PC-3 (cell line): Measurements from ENCODE around the gene P3H2. TPM values are rescaled to one million over a fixed set of nuclear protein-coding genes. Genes with fewer than 3 reads are reported as not detected.

Source experiments
- ATAC-seq: fragments of 200-7000 bp; cut with Tn5 transposase; 2 replicates; pipeline ENCODE4 v1.9.1; 2020; ENCODE audit warnings: mild to moderate bottlenecking, moderate library complexity
- BruUV-seq: library from RNA; stranded (reverse); fragments of 400-500 nt; replicated peaks from 2 replicates; lab custom pipeline; 2021; lab: Mats Ljungman, UMichigan
- CTCF ChIA-PET: fragments of 300-600 bp; sonication (Branson Sonifier 250); formaldehyde crosslinking; loops from one replicate; lab custom pipeline; 2022; ENCODE audit warnings: antibody characterized with exemption; lab: Charles Lee
- POLR2A ChIA-PET: fragments of 300-600 bp; sonication (Branson Sonifier 250); formaldehyde crosslinking; loops from one replicate; lab custom pipeline; 2022; ENCODE audit warnings: antibody characterized with exemption; ENCODE audit not compliant: unreplicated experiment; lab: Charles Lee
- DNase-seq: peaks from one replicate; pipeline ENCODE4 v3.0.0-alpha.2; 2015
- H2AFZ ChIP-seq: fragments of 300-600 bp; sonication (generic); 2 replicates; pipeline ENCODE4 v1.6.0; 2016; ENCODE audit warnings: antibody characterized with exemption, low read length
- H3F3A ChIP-seq: fragments of 300-600 bp; sonication (generic); one replicate; pipeline ENCODE4 v1.6.0; 2017; ENCODE audit warnings: antibody characterized with exemption, low read length, control low read depth, mild to moderate bottlenecking; ENCODE audit not compliant: unreplicated experiment
- H3K27ac ChIP-seq: fragments of 300-600 bp; sonication (generic); 2 replicates; pipeline ENCODE4 v1.5.1; 2016; ENCODE audit warnings: mild to moderate bottlenecking, low read length
- H3K27me3 ChIP-seq: fragments of 300-600 bp; sonication (generic); 2 replicates; pipeline ENCODE4 v1.6.1; 2016; ENCODE audit warnings: low read length, mixed read lengths
- H3K36me3 ChIP-seq: fragments of 300-600 bp; sonication (generic); 2 replicates; pipeline ENCODE4 v1.6.1; 2016; ENCODE audit warnings: low read depth, mixed run types, low read length, mixed read lengths
- H3K4me1 ChIP-seq: fragments of 300-600 bp; sonication (generic); 2 replicates; pipeline ENCODE4 v1.5.1; 2016; ENCODE audit warnings: low read length; ENCODE audit not compliant: insufficient read depth
- H3K4me2 ChIP-seq: fragments of 300-600 bp; sonication (generic); 2 replicates; pipeline ENCODE4 v1.6.0; 2016; ENCODE audit warnings: low read length
- H3K4me3 ChIP-seq: fragments of 300-600 bp; sonication (generic); 2 replicates; pipeline ENCODE4 v1.5.1; 2016; ENCODE audit warnings: mild to moderate bottlenecking, low read length, mixed read lengths
- H3K79me2 ChIP-seq: fragments of 300-600 bp; sonication (generic); 2 replicates; pipeline ENCODE4 v1.6.1; 2017; ENCODE audit warnings: low read length, mixed read lengths
- H3K9ac ChIP-seq: fragments of 300-600 bp; sonication (generic); 2 replicates; pipeline ENCODE4 v1.6.0; 2016; ENCODE audit warnings: mild to moderate bottlenecking, low read length
- H3K9me2 ChIP-seq: fragments of 300-600 bp; sonication (generic); replicated peaks from 2 replicates; pipeline ENCODE4 v1.6.1; 2016; ENCODE audit warnings: mixed run types, low read length, mixed read lengths
- H3K9me3 ChIP-seq: fragments of 300-600 bp; sonication (generic); 2 replicates; pipeline ENCODE4 v1.6.1; 2016; ENCODE audit warnings: low read length, mixed read lengths
- H4K20me1 ChIP-seq: fragments of 300-600 bp; sonication (generic); 2 replicates; pipeline ENCODE4 v1.6.1; 2016; ENCODE audit warnings: low read length, mixed read lengths
- EZH2 ChIP-seq: fragments of 300-600 bp; sonication (generic); IDR thresholded peaks from one replicate; pipeline ENCODE4 v1.6.1; 2017; ENCODE audit warnings: antibody characterized with exemption, mild to moderate bottlenecking, low read length; ENCODE audit not compliant: unreplicated experiment
- EZH2phosphoT487 ChIP-seq: fragments of 300-600 bp; sonication (generic); IDR thresholded peaks from 2 replicates; pipeline ENCODE4 v1.6.1; 2018; ENCODE audit warnings: mild to moderate bottlenecking, antibody characterized with exemption, low read length, borderline replicate concordance
- intact Hi-C: fragments of 100-400 bp; cut with micrococcal nuclease; formaldehyde crosslinking; loops from 2 replicates; pipeline ENCODE4 v1.9.0; 2023
- total RNA-seq: library from RNA; depleted of rRNA; stranded (reverse); fragments of >200 nt; gene quantifications from 2 replicates; pipeline ENCODE4 v1.2.3, GENCODE V29; 2014
- TF ChIP-seq, protein P1 (sequence below): fragments of 300-600 bp; sonication (generic); conservative IDR thresholded peaks from 2 replicates; pipeline ENCODE4 v1.5.1; 2017; ENCODE audit warnings: antibody characterized with exemption, low read depth, mild to moderate bottlenecking, low read length

P3H2 gene
- total RNA-seq, 1 experiment from 2014 or later = 4.5 TPM

DNA sequence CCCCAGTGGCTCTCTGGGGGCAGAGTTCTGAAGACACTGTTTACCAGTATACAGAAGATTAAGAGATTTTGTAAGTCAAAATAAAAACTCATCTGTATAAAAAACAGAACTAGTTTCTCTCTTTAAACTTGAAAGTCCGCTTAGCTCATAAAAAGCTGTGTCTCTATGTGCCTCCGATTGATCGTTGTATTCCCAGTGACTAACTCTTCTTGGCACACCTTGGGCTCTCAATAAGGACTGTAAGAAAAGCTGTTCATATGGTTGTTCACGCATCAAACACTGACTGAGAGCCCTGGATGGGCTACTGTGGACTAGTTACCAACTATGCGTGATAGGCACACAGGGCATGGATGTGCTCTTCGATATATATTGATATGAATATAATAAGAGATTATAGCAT, 107.9 kb downstream of the P3H2 start:
- Histone ChIP-seq H4K20me1 (no peaks in the 10 kb centered on the region), H3K79me2 (no peaks in the 10 kb centered on the region), H3K27ac (peak overlapping the region; percentile 91), H3F3A (peaks cover 20% of the 10 kb centered on the region), H3K27me3 (no peaks in the 10 kb centered on the region), H3K4me2 (peak overlapping the region; percentile 92), H3K4me1 (peaks cover 47% of the 10 kb centered on the region), H3K36me3 (no peaks in the 10 kb centered on the region), H3K9me3 (no peaks in the 10 kb centered on the region), H3K9me2 (no peaks in the 10 kb centered on the region), H3K9ac (peak overlapping the region; percentile 48), H2AFZ (peak overlapping the region; percentile 78), H3K4me3 (peak overlapping the region; percentile 67)
- ChIA-PET POLR2A (interaction anchor here (1.5 kb wide), 1 partner anchor 108 kb away, joined by 3 read pairs; the partner anchor contains the start of gene P3H2), CTCF (interaction anchor here (0.6 to 1.5 kb wide), 4 partner anchors 49 to 203 kb away, joined by 3 to 8 read pairs (median 4); partner anchors contain the start of gene P3H2)
- ATAC-seq = peak; percentile 72
- TSS peak; percentile 98 for BruUV-seq
- intact Hi-C loops = loop anchor here (1.0 to 10.0 kb wide), 3 partner anchors 9 to 412 kb away; no protein-coding TSS in a partner anchor
- peak; percentile 86 for DNase-seq
- TF ChIP-seq EZH2phosphoT487 = no peak
- TF ChIP-seq EZH2 = no peak
- TF ChIP-seq, protein P1, sequence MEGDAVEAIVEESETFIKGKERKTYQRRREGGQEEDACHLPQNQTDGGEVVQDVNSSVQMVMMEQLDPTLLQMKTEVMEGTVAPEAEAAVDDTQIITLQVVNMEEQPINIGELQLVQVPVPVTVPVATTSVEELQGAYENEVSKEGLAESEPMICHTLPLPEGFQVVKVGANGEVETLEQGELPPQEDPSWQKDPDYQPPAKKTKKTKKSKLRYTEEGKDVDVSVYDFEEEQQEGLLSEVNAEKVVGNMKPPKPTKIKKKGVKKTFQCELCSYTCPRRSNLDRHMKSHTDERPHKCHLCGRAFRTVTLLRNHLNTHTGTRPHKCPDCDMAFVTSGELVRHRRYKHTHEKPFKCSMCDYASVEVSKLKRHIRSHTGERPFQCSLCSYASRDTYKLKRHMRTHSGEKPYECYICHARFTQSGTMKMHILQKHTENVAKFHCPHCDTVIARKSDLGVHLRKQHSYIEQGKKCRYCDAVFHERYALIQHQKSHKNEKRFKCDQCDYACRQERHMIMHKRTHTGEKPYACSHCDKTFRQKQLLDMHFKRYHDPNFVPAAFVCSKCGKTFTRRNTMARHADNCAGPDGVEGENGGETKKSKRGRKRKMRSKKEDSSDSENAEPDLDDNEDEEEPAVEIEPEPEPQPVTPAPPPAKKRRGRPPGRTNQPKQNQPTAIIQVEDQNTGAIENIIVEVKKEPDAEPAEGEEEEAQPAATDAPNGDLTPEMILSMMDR = no peak

DNA sequence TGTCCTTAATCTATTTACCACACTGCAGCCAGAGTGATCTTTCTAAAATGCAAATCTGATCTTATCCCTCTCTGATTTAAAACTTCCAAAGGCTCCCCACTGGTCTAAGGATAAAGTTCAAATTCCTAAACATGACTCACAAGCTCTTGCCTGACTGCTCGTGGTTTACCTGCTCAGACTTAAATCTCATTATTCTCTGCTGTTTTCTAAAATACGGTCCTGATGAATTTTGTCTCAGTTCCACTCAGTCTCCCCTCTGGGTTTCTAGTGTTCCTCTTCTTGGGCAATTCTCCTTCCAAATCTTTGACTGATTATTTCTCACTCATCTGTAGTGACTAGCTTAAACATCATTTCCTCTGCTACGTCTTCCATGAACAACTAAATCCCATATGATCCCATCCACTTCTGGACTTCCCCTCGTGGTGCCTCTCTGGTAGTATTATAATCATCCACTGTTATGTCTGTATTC, 108.3 kb downstream of the P3H2 start:
- CTCF ChIA-PET = interaction anchor here (0.6 to 1.5 kb wide), 5 partner anchors 16 to 204 kb away, joined by 3 to 8 read pairs (median 4); partner anchors contain the start of gene P3H2
- no peaks in the 10 kb centered on the region for H4K20me1 ChIP-seq
- TSS peak; percentile 64 for BruUV-seq
- peaks cover 42% of the 10 kb centered on the region for H3K4me1 ChIP-seq
- peak overlapping the region; percentile 91 for H3K27ac ChIP-seq
- peak overlapping the region; percentile 67 for H3K4me3 ChIP-seq
- peak overlapping the region; percentile 48 for H3K9ac ChIP-seq
- H3K4me2 ChIP-seq = peak overlapping the region; percentile 92
- POLR2A ChIA-PET = interaction anchor here (1.5 kb wide), 1 partner anchor 108 kb away, joined by 3 read pairs; the partner anchor contains the start of gene P3H2
- DNase-seq (peak; percentile 86), ATAC-seq (peak; percentile 84)
- H3K9me3 ChIP-seq = no peaks in the 10 kb centered on the region
- intact Hi-C loops = loop anchor here (1.0 to 10.0 kb wide), 3 partner anchors 9 to 412 kb away; no protein-coding TSS in a partner anchor
- H3K9me2 ChIP-seq = no peaks in the 10 kb centered on the region
- TF ChIP-seq, protein P1 = no peak
- TF ChIP-seq EZH2phosphoT487 = no peak
- no peak for TF ChIP-seq EZH2
- peaks cover 20% of the 10 kb centered on the region for H3F3A ChIP-seq
- H2AFZ ChIP-seq = peak overlapping the region; percentile 78
- H3K36me3 ChIP-seq = no peaks in the 10 kb centered on the region
- H3K27me3 ChIP-seq = no peaks in the 10 kb centered on the region
- H3K79me2 ChIP-seq = no peaks in the 10 kb centered on the region

DNA sequence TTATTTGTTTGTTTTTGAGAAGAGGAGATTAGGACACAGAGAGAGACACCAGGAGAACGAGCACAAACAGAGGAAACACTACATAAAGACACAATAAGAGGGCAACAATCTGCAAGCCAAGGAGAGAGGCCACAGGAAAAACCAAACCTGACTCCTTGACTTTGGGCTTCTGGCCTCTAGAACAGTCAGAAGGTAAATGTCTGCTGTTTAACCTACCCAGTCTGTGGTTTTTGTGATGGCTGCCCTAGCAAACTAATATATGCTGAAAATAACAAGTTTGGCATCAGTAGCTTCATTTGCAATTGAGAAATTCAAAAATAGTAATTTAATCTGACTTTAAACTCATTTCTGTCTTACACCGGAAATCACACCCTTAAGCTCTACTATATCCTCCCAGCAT, 110.2 kb downstream of the P3H2 start:
- TF ChIP-seq EZH2 (no peak), EZH2phosphoT487 (no peak)
- TF ChIP-seq, protein P1 = no peak
- POLR2A ChIA-PET = no interaction called here
- peaks cover 20% of the 10 kb centered on the region for H3F3A ChIP-seq
- ATAC-seq (no peak), DNase-seq (no peak)
- H2AFZ ChIP-seq = no peak overlapping the region
- no peaks in the 10 kb centered on the region for H3K79me2 ChIP-seq
- H3K36me3 ChIP-seq = no peaks in the 10 kb centered on the region
- intact Hi-C loops = loop anchor here (10.0 kb wide), 1 partner anchor 414 kb away; no protein-coding TSS in a partner anchor
- H3K4me1 ChIP-seq = peaks cover 45% of the 10 kb centered on the region
- CTCF ChIA-PET = interaction anchor here (0.9 kb wide), 1 partner anchor 293 kb away, joined by 6 read pairs; no protein-coding TSS in a partner anchor
- no peak overlapping the region for H3K4me2 ChIP-seq
- no peak overlapping the region for H3K9ac ChIP-seq
- H3K27me3 ChIP-seq = no peaks in the 10 kb centered on the region
- H3K9me3 ChIP-seq = no peaks in the 10 kb centered on the region
- no peak overlapping the region for H3K4me3 ChIP-seq
- no peaks in the 10 kb centered on the region for H3K9me2 ChIP-seq
- H3K27ac ChIP-seq = no peak overlapping the region
- BruUV-seq = no TSS peak
- no peaks in the 10 kb centered on the region for H4K20me1 ChIP-seq
